WERI-Rb-1 (cell line): ENCODE measurements around the gene TIMM10.

Experiments used
- DNase-seq: peaks from one replicate; pipeline ENCODE4 v3.0.0-alpha.2; 2020
- H3K27ac ChIP-seq: fragments of 250-450 bp; sonication (Bioruptor Pico); 2 replicates; pipeline ENCODE4 v1.5.1; 2020; ENCODE audit warnings: mild to moderate bottlenecking, moderate library complexity
- H3K27me3 ChIP-seq: fragments of 250-450 bp; sonication (Bioruptor Pico); 2 replicates; pipeline ENCODE4 v1.5.1; 2021; ENCODE audit warnings: mild to moderate bottlenecking, low read depth, moderate library complexity; ENCODE audit not compliant: insufficient read depth, severe bottlenecking
- H3K36me3 ChIP-seq: fragments of 250-450 bp; sonication (Bioruptor Pico); 2 replicates; pipeline ENCODE4 v1.5.1; 2020; ENCODE audit warnings: mild to moderate bottlenecking, moderate library complexity
- H3K4me3 ChIP-seq: 2 replicates; pipeline ENCODE4 v1.5.1; 2011; ENCODE audit warnings: low read depth, mild to moderate bottlenecking, control low read depth, low read length
- H3K9me3 ChIP-seq: fragments of 250-450 bp; sonication (Bioruptor Pico); 2 replicates; pipeline ENCODE4 v1.5.1; 2021; ENCODE audit warnings: mild to moderate bottlenecking, moderate library complexity; ENCODE audit not compliant: severe bottlenecking
- CTCF ChIP-seq: IDR thresholded peaks from 2 replicates; pipeline ENCODE4 v1.5.1; 2011; ENCODE audit warnings: low read depth, mild to moderate bottlenecking, control low read depth, inconsistent platforms, low read length

TIMM10 gene

GRCh38 chr11:57482782-57483561 lies 47.6 kb downstream of the TIMM10 start:
- H3K4me3 ChIP-seq = peak overlapping the region; percentile 65
- no peaks in the 10 kb centered on the region for H3K9me3 ChIP-seq
- peak; percentile 95 for TF ChIP-seq CTCF
- H3K27me3 ChIP-seq = peaks cover 16% of the 10 kb centered on the region
- H3K27ac ChIP-seq = no peak overlapping the region
- peak; percentile 73 for DNase-seq
- no peaks in the 10 kb centered on the region for H3K36me3 ChIP-seq

GRCh38 chr11:57481915-57482781 lies 48.4 kb downstream of the TIMM10 start:
- Histone ChIP-seq H3K27ac (peak overlapping the region; percentile 31; the same call in 1 of the 2 replicates), H3K4me3 (peak overlapping the region; percentile 65), H3K36me3 (no peaks in the 10 kb centered on the region), H3K27me3 (peaks cover 21% of the 10 kb centered on the region), H3K9me3 (no peaks in the 10 kb centered on the region)
- no peak for TF ChIP-seq CTCF
- no peak for DNase-seq

GRCh38 chr11:57481315-57481714 lies 49.2 kb downstream of the TIMM10 start:
- no peaks in the 10 kb centered on the region for H3K36me3 ChIP-seq
- H3K27ac ChIP-seq = no peak overlapping the region
- H3K27me3 ChIP-seq = peaks cover 27% of the 10 kb centered on the region
- no peaks in the 10 kb centered on the region for H3K9me3 ChIP-seq
- TF ChIP-seq CTCF = no peak
- DNase-seq = no peak
- no peak overlapping the region for H3K4me3 ChIP-seq

- Histone ChIP-seq H3K36me3 (no peaks in the 10 kb centered on the region), H3K4me3 (no peak overlapping the region), H3K9me3 (no peaks in the 10 kb centered on the region), H3K27ac (no peak overlapping the region), H3K27me3 (peaks cover 33% of the 10 kb centered on the region)
- peak; percentile 80 for TF ChIP-seq CTCF
- peak; percentile 96 for DNase-seq
Observed at GRCh38 chr11:57480409-57481137, 50.0 kb downstream of the TIMM10 start.

GRCh38 chr11:57479911-57480310 lies 50.6 kb downstream of the TIMM10 start:
- DNase-seq = no peak
- TF ChIP-seq CTCF = no peak
- Histone ChIP-seq H3K27me3 (peaks cover 40% of the 10 kb centered on the region), H3K4me3 (no peak overlapping the region), H3K9me3 (no peaks in the 10 kb centered on the region), H3K27ac (no peak overlapping the region), H3K36me3 (no peaks in the 10 kb centered on the region)
